Gastroesophageal sphincter (tissue), 3 donors: Measurements from ENCODE around the gene SEMG1.

Source experiments
- EP300 ChIP-seq: sonication (generic); formaldehyde crosslinking; IDR thresholded peaks from one replicate; pipeline ENCODE4 v1.6.1; 2017; ENCODE audit warnings: antibody characterized with exemption, mild to moderate bottlenecking
- TF ChIP-seq, protein P1 (sequence below), 4 experiments: fragments of 200-600 bp in 2 of 4; fragments of 450-650 bp in 2 of 4; sonication (generic) in 1 of 4; IDR thresholded peaks; one replicate each; pipeline ENCODE4 v1.5.1; 2017 to 2019; ENCODE audit warnings: antibody characterized with exemption in 4 of 4, mild to moderate bottlenecking in 2 of 4, moderate library complexity in 2 of 4

DNA sequence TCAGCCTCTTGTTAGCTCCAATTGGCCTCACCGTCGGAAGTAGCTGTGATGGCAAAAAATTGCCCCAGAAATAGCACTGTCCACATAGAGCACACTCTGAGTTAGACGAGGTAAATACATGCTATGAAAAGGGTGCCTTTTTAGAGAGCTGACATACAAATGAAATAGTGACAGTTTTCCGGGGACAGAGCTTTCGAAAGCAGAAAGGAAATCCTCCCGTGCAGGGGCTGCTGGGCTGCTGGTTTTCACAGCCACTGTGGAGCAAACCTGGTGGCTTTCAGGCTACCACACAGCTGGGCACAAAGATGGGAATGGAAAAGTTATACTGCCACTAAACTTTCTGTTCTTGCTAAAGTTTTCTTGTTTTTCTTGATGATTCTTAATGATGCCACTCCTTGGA lies 39.3 kb downstream of the SEMG1 start:
- TF ChIP-seq, protein P1, sequence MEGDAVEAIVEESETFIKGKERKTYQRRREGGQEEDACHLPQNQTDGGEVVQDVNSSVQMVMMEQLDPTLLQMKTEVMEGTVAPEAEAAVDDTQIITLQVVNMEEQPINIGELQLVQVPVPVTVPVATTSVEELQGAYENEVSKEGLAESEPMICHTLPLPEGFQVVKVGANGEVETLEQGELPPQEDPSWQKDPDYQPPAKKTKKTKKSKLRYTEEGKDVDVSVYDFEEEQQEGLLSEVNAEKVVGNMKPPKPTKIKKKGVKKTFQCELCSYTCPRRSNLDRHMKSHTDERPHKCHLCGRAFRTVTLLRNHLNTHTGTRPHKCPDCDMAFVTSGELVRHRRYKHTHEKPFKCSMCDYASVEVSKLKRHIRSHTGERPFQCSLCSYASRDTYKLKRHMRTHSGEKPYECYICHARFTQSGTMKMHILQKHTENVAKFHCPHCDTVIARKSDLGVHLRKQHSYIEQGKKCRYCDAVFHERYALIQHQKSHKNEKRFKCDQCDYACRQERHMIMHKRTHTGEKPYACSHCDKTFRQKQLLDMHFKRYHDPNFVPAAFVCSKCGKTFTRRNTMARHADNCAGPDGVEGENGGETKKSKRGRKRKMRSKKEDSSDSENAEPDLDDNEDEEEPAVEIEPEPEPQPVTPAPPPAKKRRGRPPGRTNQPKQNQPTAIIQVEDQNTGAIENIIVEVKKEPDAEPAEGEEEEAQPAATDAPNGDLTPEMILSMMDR (IDR thresholded peaks at IDR 0.05): no peak
- no peak for TF ChIP-seq EP300
